GM23338 (cell line): ENCODE results near the gene RAB3IP.

Source experiments
- CTCF ChIP-seq, 2 experiments: fragments of 200-600 bp in 1 of 2; sonication (generic) in 1 of 2; conservative IDR thresholded peaks; 2 replicates each; pipeline versions ENCODE4 v1.5.1 to v1.6.1; 2016 to 2017; ENCODE audit warnings: antibody characterized with exemption in 2 of 2, low read depth in 2 of 2, mild to moderate bottlenecking in 2 of 2, moderate library complexity in 1 of 2
- ETS1 ChIP-seq: IDR thresholded peaks from 2 replicates; pipeline ENCODE4 v1.6.1; 2016; ENCODE audit warnings: antibody characterized with exemption
- POLR2AphosphoS5 ChIP-seq: IDR thresholded peaks from 2 replicates; pipeline ENCODE4 v1.6.1; 2016; ENCODE audit warnings: antibody characterized with exemption, low read depth
- REST ChIP-seq: IDR thresholded peaks from one replicate; pipeline ENCODE4 v1.6.1; 2018; ENCODE audit warnings: antibody characterized with exemption; ENCODE audit not compliant: unreplicated experiment

- no peak for TF ChIP-seq CTCF (conservative IDR thresholded peaks at IDR 0.05; ENCODE audit: low read depth in 2 of 2)
- TF ChIP-seq REST = no peak
- TF ChIP-seq ETS1 = no peak
- no peak for TF ChIP-seq POLR2AphosphoS5
Measured at GRCh38 chr12:69720750-69721149, 17.9 kb upstream of the RAB3IP start.
